COLO829 (cell line): ENCODE data around the gene VEZT.
A peak's percentile ranks its signal among the peaks of the same experiment; 100 is the strongest.
"Not testable (repeated sequence)": the region's sequence is repeated elsewhere in the genome, so short reads cannot be mapped to it uniquely, and the experiment has no call there.

Experiments
- DNase-seq: peaks from one replicate; pipeline ENCODE4 v3.0.0; 2012; ENCODE audit warnings: low spot score

The VEZT gene

GRCh38 chr12:95257541-95257940 is 39.9 kb downstream of the VEZT start:
- no peak for DNase-seq

GRCh38 chr12:95258151-95258550 is 40.5 kb downstream of the VEZT start:
- no peak for DNase-seq

- DNase-seq = no peak
These were observed 41.2 kb downstream of the VEZT start for GRCh38 chr12:95258803-95259202.

GRCh38 chr12:95259368-95259767 is 41.8 kb downstream of the VEZT start:
- no peak for DNase-seq

- DNase-seq = no peak
These were observed 43.5 kb downstream of the VEZT start for GRCh38 chr12:95261109-95261508.

- no peak for DNase-seq
These were observed 45.2 kb downstream of the VEZT start for GRCh38 chr12:95262808-95263207.

GRCh38 chr12:95265765-95266164 is 48.2 kb downstream of the VEZT start:
- no peak for DNase-seq

GRCh38 chr12:95266254-95266653 is 48.6 kb downstream of the VEZT start:
- DNase-seq = no peak

GRCh38 chr12:95269892-95270291 is 52.3 kb downstream of the VEZT start:
- DNase-seq = no peak

- no peak for DNase-seq
These were observed 53.9 kb downstream of the VEZT start for GRCh38 chr12:95271465-95271864.

GRCh38 chr12:95277139-95277538 is 59.5 kb downstream of the VEZT start:
- DNase-seq = peak; percentile 34

GRCh38 chr12:95279856-95280255 is 62.2 kb downstream of the VEZT start:
- no peak for DNase-seq

- DNase-seq = no peak
These were observed 64.7 kb downstream of the VEZT start for GRCh38 chr12:95282266-95282665.

GRCh38 chr12:95283371-95283770 is 65.8 kb downstream of the VEZT start:
- no peak for DNase-seq

GRCh38 chr12:95286713-95287112 is 69.1 kb downstream of the VEZT start:
- no peak for DNase-seq

- no peak for DNase-seq
These were observed 73.9 kb downstream of the VEZT start for GRCh38 chr12:95291501-95291900.

GRCh38 chr12:95298916-95299315 is 81.3 kb downstream of the VEZT start:
- DNase-seq = no peak

- no peak for DNase-seq
These were observed 82.7 kb downstream of the VEZT start for GRCh38 chr12:95300286-95300685.

GRCh38 chr12:95303476-95303875 is 85.9 kb downstream of the VEZT start:
- DNase-seq = no peak

GRCh38 chr12:95304673-95305198 is 87.1 kb downstream of the VEZT start:
- DNase-seq = no peak

- DNase-seq = peak; percentile 90
These were observed 95.0 kb downstream of the VEZT start for GRCh38 chr12:95312656-95313055.

GRCh38 chr12:95314756-95315155 is 97.1 kb downstream of the VEZT start:
- DNase-seq = not testable (repeated sequence)

- no peak for DNase-seq
These were observed 99.2 kb downstream of the VEZT start for GRCh38 chr12:95316798-95317197.

GRCh38 chr12:95318071-95318545 is 100.5 kb downstream of the VEZT start:
- DNase-seq = no peak
